ENCODE measurements around the gene UNC80. TPM values are rescaled to one million over a fixed set of nuclear protein-coding genes. Genes with fewer than 3 reads are reported as not detected.

UNC80 gene
- total and polyA plus RNA-seq, 2 of the 4 experiments (the other 2 are of a cell fraction) = not detected

DNA sequence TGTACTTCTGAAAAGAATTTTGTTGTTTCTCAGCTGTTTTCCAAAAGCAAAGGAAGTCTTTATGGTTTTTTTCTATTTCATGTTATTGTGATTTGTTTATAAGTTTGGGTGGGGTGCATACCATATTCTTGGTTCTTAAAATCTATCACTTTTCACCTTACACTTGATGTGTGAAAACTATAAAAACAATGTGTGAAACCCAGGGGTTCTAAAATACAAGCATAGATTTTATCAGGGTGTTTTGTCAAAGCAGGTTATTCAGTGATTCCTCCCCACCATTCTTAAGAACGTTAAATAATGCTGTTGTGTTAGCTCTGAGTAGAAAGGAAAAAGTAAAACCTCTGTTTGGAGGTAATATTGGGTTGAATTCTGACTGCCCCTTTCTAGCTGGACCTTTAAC, 248.5 kb downstream of the UNC80 start:
- Histone ChIP-seq H3K4me1 (ENCODE audit: control insufficient read depth, insufficient read depth, low read length) (no peaks in the 10 kb centered on the region), H3K27ac (ENCODE audit: insufficient read depth, low read length) (no peak overlapping the region), H2AK9ac (replicated peaks; ENCODE audit: low read depth, low read length, poor library complexity) (no peak overlapping the region), H2BK120ac (ENCODE audit: low read depth, low read length) (no peak overlapping the region), H3K9me3 (ENCODE audit: control insufficient read depth, insufficient read depth, low read length) (no peaks in the 10 kb centered on the region), H3K18ac (ENCODE audit: low read depth, low read length) (no peak overlapping the region), H3K4me2 (ENCODE audit: low read depth, low read length) (no peak overlapping the region), H4K8ac (ENCODE audit: low read depth in 2 of 2, low read length in 2 of 2) (no peak overlapping the region), H3K79me1 (ENCODE audit: low read depth in 1 of 2, low read length in 2 of 2) (peaks cover 4 to 7% of the 10 kb centered on the region in 2 experiments; a peak in 3 of 4 replicates), H3K9me1 (ENCODE audit: insufficient read depth, low read length) (0 out of 2 replicates have a peak, but pooled peaks cover 2% of the 10 kb centered on the region), H3K27me3 (ENCODE audit: control insufficient read depth, insufficient read depth, low read length) (no peaks in the 10 kb centered on the region), H2BK20ac (ENCODE audit: low read depth, low read length) (no peak overlapping the region), H2AK5ac (ENCODE audit: low read depth, low read length) (no peak overlapping the region), H2AFZ (replicated peaks; ENCODE audit: low read length, poor library complexity) (no peak overlapping the region), H4K91ac (ENCODE audit: insufficient read depth, low read depth, low read length) (no peak overlapping the region), H2BK5ac (ENCODE audit: low read depth, low read length, poor library complexity, severe bottlenecking) (no peak overlapping the region), H3K23ac (ENCODE audit: low read depth, low read length) (no peak overlapping the region), H3K4me3 (ENCODE audit: insufficient read depth, low read depth, low read length) (no peak overlapping the region), H3K56ac (ENCODE audit: extremely low read depth, insufficient read depth, low read length) (no peak overlapping the region), H3K14ac (replicated peaks; ENCODE audit: low read depth, low read length) (no peak overlapping the region), H4K5ac (ENCODE audit: low read depth, low read length) (no peak overlapping the region), H3K9ac (ENCODE audit: low read depth, low read length) (no peak overlapping the region), H3K4ac (ENCODE audit: low read depth, low read length) (no peak overlapping the region), H2BK15ac (ENCODE audit: low read depth, low read length) (no peak overlapping the region), H4K20me1 (ENCODE audit: insufficient read depth, low read length) (no peaks in the 10 kb centered on the region), H3K36me3 (ENCODE audit: control insufficient read depth, insufficient read depth, low read length) (peaks cover 28% of the 10 kb centered on the region)
- in situ Hi-C loops (cut with MboI; ENCODE audit: low sequenced_read_pairs) = no loop called here
- intact Hi-C loops (cut with micrococcal nuclease) = no loop called here
- dilution Hi-C loops (cut with HindIII; ENCODE audit: low sequenced_read_pairs, unreplicated experiment) = no loop called here
- TF ChIP-seq, protein P1, sequence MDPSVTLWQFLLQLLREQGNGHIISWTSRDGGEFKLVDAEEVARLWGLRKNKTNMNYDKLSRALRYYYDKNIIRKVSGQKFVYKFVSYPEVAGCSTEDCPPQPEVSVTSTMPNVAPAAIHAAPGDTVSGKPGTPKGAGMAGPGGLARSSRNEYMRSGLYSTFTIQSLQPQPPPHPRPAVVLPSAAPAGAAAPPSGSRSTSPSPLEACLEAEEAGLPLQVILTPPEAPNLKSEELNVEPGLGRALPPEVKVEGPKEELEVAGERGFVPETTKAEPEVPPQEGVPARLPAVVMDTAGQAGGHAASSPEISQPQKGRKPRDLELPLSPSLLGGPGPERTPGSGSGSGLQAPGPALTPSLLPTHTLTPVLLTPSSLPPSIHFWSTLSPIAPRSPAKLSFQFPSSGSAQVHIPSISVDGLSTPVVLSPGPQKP (IDR thresholded peaks at IDR 0.05; ENCODE audit: borderline replicate concordance, low read depth, low read length) = no peak
- TF ChIP-seq, protein P2, sequence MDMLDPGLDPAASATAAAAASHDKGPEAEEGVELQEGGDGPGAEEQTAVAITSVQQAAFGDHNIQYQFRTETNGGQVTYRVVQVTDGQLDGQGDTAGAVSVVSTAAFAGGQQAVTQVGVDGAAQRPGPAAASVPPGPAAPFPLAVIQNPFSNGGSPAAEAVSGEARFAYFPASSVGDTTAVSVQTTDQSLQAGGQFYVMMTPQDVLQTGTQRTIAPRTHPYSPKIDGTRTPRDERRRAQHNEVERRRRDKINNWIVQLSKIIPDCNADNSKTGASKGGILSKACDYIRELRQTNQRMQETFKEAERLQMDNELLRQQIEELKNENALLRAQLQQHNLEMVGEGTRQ (IDR thresholded peaks at IDR 0.05; ENCODE audit: low read depth, low read length) = no peak
- TF ChIP-seq MAZ (IDR thresholded peaks at IDR 0.05; ENCODE audit: borderline replicate concordance, low read depth, low read length) = no peak
- TF ChIP-seq POLR2A (IDR thresholded peaks at IDR 0.05; ENCODE audit: low read depth, low read length) = no peak
- no peak for TF ChIP-seq MXI1 (IDR thresholded peaks at IDR 0.05; ENCODE audit: borderline replicate concordance, low read depth, low read length)
- no peak for TF ChIP-seq RAD21 (IDR thresholded peaks at IDR 0.05; ENCODE audit: low read length)
- TF ChIP-seq RFX5 (IDR thresholded peaks at IDR 0.05; ENCODE audit: low read depth, low read length) = no peak
- no peak for TF ChIP-seq SMC3 (IDR thresholded peaks at IDR 0.05; ENCODE audit: low read depth, low read length)
- no peak for TF ChIP-seq MAFK (IDR thresholded peaks at IDR 0.05; ENCODE audit: low read depth, low read length)
- TF ChIP-seq BHLHE40 (IDR thresholded peaks at IDR 0.05; ENCODE audit: low read depth, low read length) = no peak
- TF ChIP-seq NFE2L2 (IDR thresholded peaks at IDR 0.05; ENCODE audit: low read depth, low read length) = no peak
- BruUV-seq (replicated peaks) = no TSS peak
- ATAC-seq (ENCODE audit: low read depth) (no peak), DNase-seq (no peak)
- CTCF ChIA-PET = no interaction called here
- WGBS, 2 experiments (ENCODE audit: extremely low coverage in 2 of 2, insufficient read length in 1 of 2) = no CpG with 5 or more reads among the region's 1 CpG
- POLR2A ChIA-PET (ENCODE audit: unreplicated experiment) = no interaction called here

Measured in IMR-90 (cell line).